ENCODE results near the gene PKN1. TPM values are rescaled to one million over a fixed set of nuclear protein-coding genes. Genes with fewer than 3 reads are reported as not detected.
A peak's percentile ranks its signal among the peaks of the same experiment; 100 is the strongest.

PKN1 gene
- total RNA-seq, 1 donor from 2014 or later: 85.9 TPM

DNA sequence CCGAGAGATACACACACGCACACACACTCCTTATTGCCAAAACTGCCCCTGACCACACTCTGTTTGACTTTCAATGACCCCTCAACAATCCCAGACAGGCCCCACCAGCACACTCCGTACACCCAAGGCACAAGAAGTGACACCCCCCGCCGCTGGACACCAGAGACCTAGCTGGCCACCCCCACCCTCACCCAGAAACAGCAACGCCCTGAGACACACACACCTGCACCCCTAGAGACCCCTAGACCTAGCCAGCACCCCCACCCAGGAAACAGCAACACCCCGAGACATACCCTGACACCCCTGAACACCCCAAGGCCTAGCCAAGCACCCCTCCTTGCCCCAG is 43.2 kb downstream of the PKN1 start:
- Mint-ChIP-seq H3K9me3 (no peaks in the 10 kb centered on the region), H3K27ac (peak overlapping the region; percentile 44), H3K4me1 (peaks cover 44% of the 10 kb centered on the region), H3K4me3 (peak overlapping the region; percentile 13), H3K27me3 (ENCODE audit: low read depth) (no peaks in the 10 kb centered on the region), H3K36me3 (peaks cover 4% of the 10 kb centered on the region)
- no peak for DNase-seq (ENCODE audit: low spot score in 2 of 2, unreplicated experiment in 2 of 2)
- no peak for TF ChIP-seq CTCF (IDR thresholded peaks at IDR 0.05; ENCODE audit: unreplicated experiment)

- H3K9me3 Mint-ChIP-seq: no peaks in the 10 kb centered on the region
- H3K4me1 Mint-ChIP-seq: peaks cover 44% of the 10 kb centered on the region
- H3K36me3 Mint-ChIP-seq: peaks cover 7% of the 10 kb centered on the region
- H3K27ac Mint-ChIP-seq: peak overlapping the region; percentile 94
- DNase-seq (ENCODE audit: low spot score in 2 of 2, unreplicated experiment in 2 of 2): no peak
- peak overlapping the region; percentile 13 for H3K4me3 Mint-ChIP-seq
- H3K27me3 Mint-ChIP-seq (ENCODE audit: low read depth): no peaks in the 10 kb centered on the region
- no peak for TF ChIP-seq CTCF (IDR thresholded peaks at IDR 0.05; ENCODE audit: unreplicated experiment)
These were observed 43.7 kb downstream of the PKN1 start for GRCh38 chr19:14476673-14477401.

DNA sequence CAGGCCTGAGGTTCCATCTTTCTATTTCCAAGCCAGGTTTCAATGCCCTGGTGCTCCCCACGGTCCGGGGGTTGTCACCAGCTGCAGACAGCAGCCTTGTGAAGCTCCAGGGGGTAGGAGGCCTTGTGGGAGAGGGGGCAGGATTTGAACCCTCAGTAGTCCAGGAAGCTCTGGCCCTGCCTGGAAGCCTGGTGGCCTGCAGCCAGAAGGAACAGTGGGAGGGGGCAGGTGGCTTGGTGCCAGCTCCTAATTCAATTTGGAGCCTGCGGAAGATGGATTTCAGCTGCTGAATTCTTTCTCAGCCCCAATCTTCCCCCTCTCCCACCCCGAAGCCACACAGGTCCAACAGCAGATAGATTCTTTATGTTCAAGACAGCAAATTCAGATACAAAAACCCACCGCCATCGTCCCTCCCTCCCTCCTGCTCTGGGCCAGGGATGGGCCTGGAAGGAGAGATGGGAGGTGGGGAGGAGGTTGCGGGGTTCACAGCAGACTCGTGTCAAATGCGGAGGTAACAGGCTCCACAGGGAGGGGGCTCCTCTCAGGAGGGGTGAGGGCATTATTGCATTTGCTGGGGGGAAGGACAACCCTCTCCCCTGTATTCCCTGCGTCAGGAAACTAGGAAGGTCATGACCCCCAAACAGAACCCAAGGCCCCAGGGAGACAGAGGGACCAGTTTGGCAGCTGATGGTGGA is 44.5 kb downstream of the PKN1 start:
- Mint-ChIP-seq H3K27ac (peak overlapping the region; percentile 94), H3K36me3 (peaks cover 11% of the 10 kb centered on the region), H3K4me1 (peaks cover 44% of the 10 kb centered on the region), H3K4me3 (peak overlapping the region; percentile 53), H3K27me3 (ENCODE audit: low read depth) (no peaks in the 10 kb centered on the region), H3K9me3 (no peaks in the 10 kb centered on the region)
- no peak for TF ChIP-seq CTCF (IDR thresholded peaks at IDR 0.05; ENCODE audit: unreplicated experiment)
- peak in 1 of 2 experiments; percentile 77 for DNase-seq (ENCODE audit: low spot score in 2 of 2, unreplicated experiment in 2 of 2)

- H3K4me3 Mint-ChIP-seq: no peak overlapping the region
- peaks cover 40% of the 10 kb centered on the region for H3K4me1 Mint-ChIP-seq
- no peaks in the 10 kb centered on the region for H3K9me3 Mint-ChIP-seq
- peaks cover 11% of the 10 kb centered on the region for H3K36me3 Mint-ChIP-seq
- peak overlapping the region; percentile 94 for H3K27ac Mint-ChIP-seq
- no peaks in the 10 kb centered on the region for H3K27me3 Mint-ChIP-seq (ENCODE audit: low read depth)
- no peak for DNase-seq (ENCODE audit: low spot score in 2 of 2, unreplicated experiment in 2 of 2)
- no peak for TF ChIP-seq CTCF (IDR thresholded peaks at IDR 0.05; ENCODE audit: unreplicated experiment)
These were observed 45.0 kb downstream of the PKN1 start for GRCh38 chr19:14478113-14478545.

DNA sequence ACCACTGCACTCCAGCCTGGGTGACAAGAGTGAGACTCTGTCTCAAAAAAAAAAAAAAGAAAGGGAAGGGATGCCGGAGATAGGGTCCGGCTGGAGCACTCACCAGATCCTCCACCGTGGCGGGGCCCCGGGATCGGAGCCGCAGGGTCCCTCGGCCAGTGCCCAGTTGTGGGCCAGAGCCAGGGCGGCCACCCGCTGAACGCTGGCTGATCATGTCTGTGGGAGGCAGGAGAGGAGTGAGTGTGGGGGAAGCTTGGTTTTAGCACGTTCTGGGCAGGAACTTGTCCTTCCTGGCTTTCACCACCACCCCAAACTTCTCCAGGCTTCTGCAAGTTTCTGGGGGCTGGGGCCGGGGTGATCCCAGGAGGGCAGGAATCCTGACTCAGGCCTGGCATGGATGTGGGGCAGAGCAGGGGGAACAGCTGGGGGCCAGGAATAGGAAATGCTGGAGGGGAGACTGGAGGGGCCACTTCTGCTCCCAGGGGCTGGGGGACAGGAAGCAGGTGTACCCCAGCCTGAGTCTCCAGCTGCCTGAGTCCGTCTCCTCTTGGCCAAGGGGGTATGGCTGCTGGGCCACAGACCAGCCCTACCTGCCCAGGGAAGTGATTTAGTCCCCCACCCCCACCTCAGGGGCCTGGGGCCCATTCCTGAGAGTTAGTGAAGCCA is 46.3 kb downstream of the PKN1 start:
- no peak for TF ChIP-seq CTCF (IDR thresholded peaks at IDR 0.05; ENCODE audit: unreplicated experiment)
- no peak overlapping the region for H3K4me3 Mint-ChIP-seq
- H3K36me3 Mint-ChIP-seq: peaks cover 13% of the 10 kb centered on the region
- H3K27me3 Mint-ChIP-seq (ENCODE audit: low read depth): no peaks in the 10 kb centered on the region
- no peaks in the 10 kb centered on the region for H3K9me3 Mint-ChIP-seq
- H3K4me1 Mint-ChIP-seq: peaks cover 38% of the 10 kb centered on the region
- no peak for DNase-seq (ENCODE audit: low spot score in 2 of 2, unreplicated experiment in 2 of 2)
- no peak overlapping the region for H3K27ac Mint-ChIP-seq

All from mesothelial cell of epicardium (in vitro differentiated cells).